Stomach (tissue), 9 donors: ENCODE results near the gene TRIM17. TPM values are rescaled to one million over a fixed set of nuclear protein-coding genes. Genes with fewer than 3 reads are reported as not detected.

Source experiments
- DNase-seq, 2 donors: peaks; one replicate each; pipeline versions ENCODE4 v3.0.0 to v3.0.0-alpha.2; 2013 to 2019
- H3K27ac ChIP-seq, 5 donors: fragments of 200-600 bp in 4 of 5; sonication (generic) in 4 of 5; one replicate each; pipeline ENCODE4 v1.5.1; 2013 to 2019; ENCODE audit warnings: mild to moderate bottlenecking in 1 of 5, moderate library complexity in 1 of 5
- H3K27me3 ChIP-seq, 3 donors: fragments of 200-600 bp; sonication (generic); one replicate each; pipeline ENCODE4 v1.5.1; 2017 to 2019; ENCODE audit warnings: mixed run types in 1 of 3
- H3K36me3 ChIP-seq, 4 donors: fragments of 200-600 bp; sonication (generic); 1 replicate in 3 of 4; 2 replicates in 1 of 4; pipeline ENCODE4 v1.5.1; 2016 to 2019
- H3K4me1 ChIP-seq, 4 donors: fragments of 200-600 bp; sonication (generic); one replicate each; pipeline ENCODE4 v1.5.1; 2016 to 2019
- H3K4me3 ChIP-seq, 4 donors: fragments of 200-600 bp; sonication (generic) in 3 of 4; one replicate each; pipeline ENCODE4 v1.5.1; 2016 to 2019; ENCODE audit warnings: mild to moderate bottlenecking in 1 of 4
- H3K9me3 ChIP-seq, 4 donors: fragments of 200-600 bp; sonication (generic); one replicate each; pipeline ENCODE4 v1.5.1; 2016 to 2019
- CTCF ChIP-seq, 7 experiments: fragments of 450-650 bp in 4 of 7; fragments of 200-600 bp in 3 of 7; sonication (generic) in 3 of 7; IDR thresholded peaks; one replicate each; pipeline ENCODE4 v1.5.1; 2016 to 2019; ENCODE audit warnings: antibody characterized with exemption in 7 of 7, control low read depth in 2 of 7, mild to moderate bottlenecking in 1 of 7
- EP300 ChIP-seq: sonication (generic); formaldehyde crosslinking; IDR thresholded peaks from one replicate; pipeline ENCODE4 v1.6.1; 2017; ENCODE audit warnings: antibody characterized with exemption
- POLR2A ChIP-seq, 4 donors: fragments of 450-650 bp; IDR thresholded peaks; one replicate each; pipeline ENCODE4 v1.6.1; 2016; ENCODE audit warnings: antibody characterized with exemption in 4 of 4, control low read depth in 2 of 4, mild to moderate bottlenecking in 1 of 4, moderate library complexity in 1 of 4
- POLR2AphosphoS5 ChIP-seq, 3 donors: sonication (generic); formaldehyde crosslinking; IDR thresholded peaks; one replicate each; pipeline ENCODE4 v1.6.1; 2016; ENCODE audit warnings: antibody characterized with exemption in 3 of 3
- WGBS, 5 donors: extraction: QIAGEN DNeasy Blood & Tissue Kit in 3 of 5; methylation state at CpG; one replicate each; pipeline versions ENCODE4 v1.1.5 to v1.1.7; 2013 to 2018; 5-methylcytosine and 5-hydroxymethylcytosine counted together
- intact Hi-C: fragments of 100-400 bp; cut with DNase I; formaldehyde crosslinking; loops from one replicate; pipeline ENCODE4 v1.15.1; 2023; ENCODE audit warnings: low total_unique reads
- polyA plus RNA-seq, 3 donors: library from polyadenylated mRNA; stranded (reverse); fragments of 200-250 nt; gene quantifications; one replicate each; pipeline ENCODE4 v1.2.3, GENCODE V29; 2013
- total RNA-seq, 5 donors: library from RNA; depleted of rRNA; stranded (reverse); fragments of >200 nt; gene quantifications; one replicate each; pipeline versions ENCODE4 v1.1.0 to v1.2.3, GENCODE V29; 2014 to 2016
- donor health status: healthy with polysubstance abuse.
- donor health status: Bipolar disorder and iron deficiency.
- donor health status: healthy.

The TRIM17 gene
- total and polyA plus RNA-seq, 8 donors, result 1.2 to 6.2 (median 1.8) TPM; not detected in 3

- TF ChIP-seq CTCF (IDR thresholded peaks at IDR 0.05) (no peak), POLR2A (IDR thresholded peaks at IDR 0.05) (no peak), POLR2AphosphoS5 (IDR thresholded peaks at IDR 0.05) (no peak), EP300 (no peak)
- Histone ChIP-seq H3K4me3 (no peak overlapping the region), H3K36me3 (no peaks in the 10 kb centered on the region), H3K27me3 (peaks cover 0 to 12% (median 0%) of the 10 kb centered on the region in 3 donors), H3K4me1 (no peaks in the 10 kb centered on the region), H3K27ac (no peak overlapping the region), H3K9me3 (no peaks in the 10 kb centered on the region)
- intact Hi-C loops, result no loop called here
- 87 to 91% (median 87%) methylated on average over 3 to 19 of the region's 19 CpGs for WGBS, 5 donors
- DNase-seq, result no peak
Observed at GRCh38 chr1:228360533-228361313, 55.9 kb downstream of the TRIM17 start.

DNA sequence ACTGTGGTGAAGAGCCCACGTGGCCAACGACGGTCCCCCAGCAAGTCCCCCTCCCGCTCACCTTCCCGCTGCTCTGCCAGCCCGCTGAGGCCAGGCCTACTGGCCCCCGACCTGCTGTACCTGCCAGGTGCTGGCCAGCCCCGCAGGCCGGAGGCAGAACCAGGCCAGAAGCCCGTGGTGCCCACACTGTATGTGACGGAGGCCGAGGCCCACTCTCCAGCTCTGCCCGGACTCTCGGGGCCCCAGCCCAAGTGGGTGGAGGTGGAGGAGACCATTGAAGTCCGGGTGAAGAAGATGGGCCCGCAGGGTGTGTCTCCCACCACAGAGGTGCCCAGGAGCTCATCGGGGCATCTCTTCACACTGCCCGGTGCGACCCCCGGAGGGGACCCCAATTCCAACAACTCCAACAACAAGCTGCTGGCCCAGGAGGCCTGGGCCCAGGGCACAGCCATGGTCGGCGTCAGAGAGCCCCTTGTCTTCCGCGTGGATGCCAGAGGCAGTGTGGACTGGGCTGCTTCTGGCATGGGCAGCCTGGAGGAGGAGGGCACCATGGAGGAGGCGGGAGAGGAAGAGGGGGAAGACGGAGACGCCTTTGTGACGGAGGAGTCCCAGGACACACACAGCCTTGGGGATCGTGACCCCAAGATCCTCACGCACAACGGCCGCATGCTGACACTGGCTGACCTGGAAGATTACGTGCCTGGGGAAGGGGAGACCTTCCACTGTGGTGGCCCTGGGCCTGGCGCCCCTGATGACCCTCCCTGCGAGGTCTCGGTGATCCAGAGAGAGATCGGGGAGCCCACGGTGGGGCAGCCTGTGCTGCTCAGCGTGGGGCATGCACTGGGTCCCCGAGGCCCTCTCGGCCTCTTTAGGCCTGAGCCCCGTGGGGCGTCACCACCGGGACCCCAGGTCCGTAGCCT is 56.8 kb downstream of the TRIM17 start:
- intact Hi-C loops, result no loop called here
- Histone ChIP-seq H3K27me3 (peaks cover 0 to 5% (median 0%) of the 10 kb centered on the region in 3 donors), H3K4me3 (no peak overlapping the region), H3K36me3 (no peaks in the 10 kb centered on the region), H3K4me1 (no peaks in the 10 kb centered on the region), H3K27ac (no peak overlapping the region), H3K9me3 (no peaks in the 10 kb centered on the region)
- 85 to 91% (median 90%) methylated on average over 27 to 45 of the region's 45 CpGs for WGBS, 5 donors
- TF ChIP-seq CTCF (IDR thresholded peaks at IDR 0.05) (no peak), POLR2AphosphoS5 (IDR thresholded peaks at IDR 0.05) (no peak), POLR2A (IDR thresholded peaks at IDR 0.05) (no peak), EP300 (no peak)
- DNase-seq, result no peak

DNA sequence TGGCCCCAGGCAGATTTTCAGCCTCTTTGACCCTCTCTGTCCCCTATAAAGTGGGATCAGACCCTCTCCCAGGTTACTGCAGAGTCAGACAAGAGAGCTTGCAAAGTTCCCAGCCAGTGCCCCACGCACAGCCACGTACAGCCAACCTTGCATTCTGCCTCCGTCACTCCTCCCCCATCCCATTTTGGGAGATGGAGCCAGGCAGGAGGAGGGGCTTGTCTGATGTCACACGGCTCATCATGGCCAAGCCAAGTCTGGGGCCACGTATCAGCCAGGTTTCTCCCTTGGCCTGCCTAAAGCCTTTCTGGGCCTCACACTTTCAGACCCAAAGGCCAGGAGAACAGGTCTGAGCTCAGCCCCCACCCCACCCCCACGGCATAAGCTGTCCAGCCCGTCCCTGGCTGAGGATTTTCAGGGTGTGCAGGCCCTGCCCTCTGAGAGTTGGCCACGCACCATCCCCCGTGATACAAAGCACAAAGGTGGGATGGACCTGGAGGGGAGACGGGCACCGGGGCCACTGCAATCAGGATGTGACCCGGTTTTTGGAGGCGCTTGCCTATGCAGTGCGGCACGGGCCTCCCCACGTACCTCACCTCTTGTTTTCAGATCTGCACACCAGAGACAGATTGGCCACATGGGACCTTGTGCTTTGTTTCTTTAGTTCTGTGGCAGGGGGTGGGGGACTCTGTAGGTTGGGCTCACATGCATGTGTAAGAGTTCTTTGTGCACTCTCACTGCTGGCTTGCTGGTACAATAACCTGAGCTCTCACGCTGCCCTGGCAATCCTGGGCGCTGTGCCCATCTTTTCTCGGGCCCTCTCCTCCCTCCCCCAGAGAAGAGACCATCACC is 57.7 kb downstream of the TRIM17 start:
- 85 to 91% (median 90%) methylated on average over 14 to 19 of the region's 19 CpGs for WGBS, 5 donors
- Histone ChIP-seq H3K4me1 (no peaks in the 10 kb centered on the region), H3K27me3 (no peaks in the 10 kb centered on the region), H3K9me3 (no peaks in the 10 kb centered on the region), H3K36me3 (no peaks in the 10 kb centered on the region), H3K4me3 (no peak overlapping the region), H3K27ac (no peak overlapping the region)
- no peak for DNase-seq
- no peak for TF ChIP-seq CTCF (IDR thresholded peaks at IDR 0.05)
- TF ChIP-seq EP300, result no peak
- TF ChIP-seq POLR2A (IDR thresholded peaks at IDR 0.05), result no peak
- TF ChIP-seq POLR2AphosphoS5 (IDR thresholded peaks at IDR 0.05), result no peak
- intact Hi-C loops, result no loop called here
